Measurements from ENCODE around the gene PRADC1.

PRADC1 gene

DNA sequence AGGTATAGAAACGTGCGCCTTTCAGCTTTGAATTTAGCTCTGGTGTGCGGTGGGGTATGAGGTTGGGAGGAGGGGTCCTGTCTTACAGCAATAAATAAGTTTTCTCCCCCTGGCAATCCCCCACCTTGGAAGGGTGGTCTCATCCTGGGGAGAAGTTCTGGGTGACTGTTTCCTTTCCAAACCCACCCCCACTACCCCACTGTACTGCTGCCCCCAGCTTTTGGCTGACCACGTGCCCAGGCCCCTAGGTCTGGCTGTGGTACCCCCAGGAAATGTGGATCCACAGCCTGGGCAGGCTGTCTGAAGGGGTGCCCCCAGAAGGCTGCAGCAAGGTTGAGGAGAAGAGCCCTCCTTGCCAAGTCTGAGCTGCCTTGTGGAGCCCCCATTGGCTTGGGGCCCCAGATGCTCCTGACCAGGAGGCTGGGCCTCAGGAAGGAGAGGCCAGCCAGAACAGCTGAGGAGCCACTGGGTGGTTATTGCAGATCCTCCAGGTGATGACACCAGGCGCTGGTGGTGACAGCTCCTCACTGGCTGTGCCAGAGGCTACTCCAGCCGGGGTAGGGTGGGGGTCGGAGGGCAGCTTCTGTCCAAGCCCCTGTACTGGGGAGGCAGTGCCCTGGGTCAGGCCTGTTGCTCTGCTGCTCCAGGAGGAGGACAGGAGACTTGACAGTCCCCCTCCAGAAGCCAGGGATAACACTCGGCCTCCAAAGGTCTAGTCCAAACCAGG is 25.3 kb upstream of the PRADC1 start:
- DNase-seq, result no peak

DNA sequence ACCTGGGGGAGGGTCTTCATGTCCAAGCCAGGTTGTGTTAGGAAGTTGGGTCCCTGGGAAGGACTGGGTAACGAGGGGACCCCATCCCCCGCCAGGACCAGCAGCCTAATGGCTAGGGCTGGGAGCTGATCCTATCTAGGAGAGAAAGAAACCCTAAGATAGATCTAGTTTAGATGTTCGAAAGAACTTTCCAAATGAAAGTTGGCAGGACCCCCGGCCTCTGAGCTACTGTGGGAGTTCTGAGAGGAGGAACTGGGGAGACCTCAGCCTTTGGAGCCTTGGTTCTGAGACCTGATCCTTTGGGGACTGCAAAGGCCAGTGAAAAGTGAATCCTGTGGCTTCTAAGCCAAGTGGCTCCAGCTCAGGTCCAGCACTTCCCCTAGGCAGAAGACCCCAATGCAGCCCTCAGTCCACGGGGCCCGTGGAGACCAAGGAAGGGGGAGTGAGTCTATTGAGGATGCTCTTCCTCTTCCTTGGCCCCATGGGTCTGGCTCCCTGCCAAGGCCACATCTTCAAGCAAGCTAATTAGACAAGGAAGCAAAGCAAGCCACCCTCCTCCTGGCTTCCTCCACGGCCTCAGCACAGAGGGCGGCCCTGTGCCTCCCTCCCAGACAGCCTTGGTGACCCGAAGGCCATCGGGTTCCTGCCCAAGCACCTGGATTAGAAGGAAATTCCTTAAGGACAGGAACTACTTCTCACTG is 24.5 kb upstream of the PRADC1 start:
- peak in 1 of 2 donors; percentile 35 for DNase-seq

GRCh38 chr2:73257021-73257420 is 24.0 kb upstream of the PRADC1 start:
- DNase-seq, result no peak

DNA sequence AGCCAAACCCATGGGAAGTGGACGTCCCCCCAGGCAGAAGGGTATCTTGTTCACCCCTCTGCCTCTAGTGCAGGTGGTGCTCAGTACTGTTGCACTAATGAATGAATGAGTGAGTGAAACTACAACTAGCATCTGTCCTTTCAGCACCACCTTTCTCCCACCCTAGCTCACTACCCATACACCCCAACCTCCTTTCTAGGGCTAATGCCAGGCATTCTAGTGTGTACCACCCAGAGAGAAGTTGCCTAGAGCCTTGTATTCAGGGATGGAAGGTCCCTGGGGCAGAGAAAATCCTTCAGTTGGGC is 23.5 kb upstream of the PRADC1 start:
- no peak for DNase-seq

DNA sequence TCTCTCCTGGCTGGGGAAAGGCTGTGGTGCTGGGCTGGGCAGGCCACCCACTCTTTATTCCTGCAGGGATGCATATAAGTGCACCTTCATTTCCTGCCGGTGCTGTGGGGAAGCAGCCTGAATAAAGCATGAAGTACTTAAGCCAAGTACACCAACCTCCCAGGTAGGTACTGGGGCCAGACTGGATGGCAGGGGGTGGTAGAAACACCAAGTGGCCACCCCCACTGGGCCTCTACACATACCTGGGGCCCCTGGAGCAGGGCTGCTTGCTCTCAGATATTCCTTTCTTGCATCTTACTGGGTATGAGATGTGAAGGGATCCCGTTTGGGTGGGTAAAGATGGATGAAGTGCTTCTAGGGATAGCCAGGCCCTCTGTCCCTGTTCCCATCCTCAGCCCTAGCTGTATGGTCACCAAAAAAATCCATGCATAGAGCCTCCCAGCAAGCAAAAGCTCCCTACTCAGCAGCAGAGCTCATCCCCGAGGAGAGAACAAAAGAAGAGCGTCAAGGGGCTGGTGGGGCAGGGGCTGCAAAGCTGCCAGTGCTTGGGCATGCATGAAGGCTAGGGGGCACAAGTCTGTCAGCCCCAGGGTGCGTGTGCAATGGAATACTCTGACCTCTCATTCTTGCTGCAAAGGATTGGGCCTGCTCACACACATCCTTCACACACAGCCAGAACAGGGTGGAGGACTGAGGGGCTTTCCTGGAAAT is 23.0 kb upstream of the PRADC1 start:
- DNase-seq, result no peak

GRCh38 chr2:73255007-73255644 is 22.1 kb upstream of the PRADC1 start:
- no peak for DNase-seq

DNA sequence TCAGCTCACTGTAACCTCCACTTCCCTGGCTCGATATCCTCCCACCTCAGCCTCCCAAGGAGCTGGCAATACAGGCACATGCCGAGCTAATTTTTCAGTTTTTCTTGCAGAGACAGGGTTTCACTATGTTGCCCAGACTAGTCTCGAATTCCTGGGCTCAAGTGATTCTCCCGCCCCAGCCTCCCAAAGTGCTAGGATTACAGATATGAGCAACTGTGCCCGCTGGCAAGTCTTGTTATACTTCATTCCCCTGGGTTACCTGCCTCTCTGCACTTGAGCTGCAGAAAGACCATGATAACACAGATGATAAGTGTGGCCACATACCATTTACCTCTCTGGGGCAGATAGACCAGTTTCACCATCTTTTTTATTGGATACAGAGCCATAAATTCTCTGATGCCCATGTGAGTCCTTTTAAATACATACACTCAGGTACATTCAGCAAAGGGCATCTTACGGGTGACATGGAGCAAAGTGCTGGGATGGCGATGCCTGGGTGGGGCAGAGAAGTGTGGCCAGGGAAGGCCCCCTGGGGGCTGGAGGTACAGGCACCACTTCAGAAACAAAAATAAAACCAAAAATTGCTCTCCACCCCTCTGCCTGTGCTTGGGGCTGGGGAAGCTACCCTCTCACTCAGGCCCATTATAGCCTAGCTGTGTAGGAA is 21.4 kb upstream of the PRADC1 start:
- no peak for DNase-seq

DNA sequence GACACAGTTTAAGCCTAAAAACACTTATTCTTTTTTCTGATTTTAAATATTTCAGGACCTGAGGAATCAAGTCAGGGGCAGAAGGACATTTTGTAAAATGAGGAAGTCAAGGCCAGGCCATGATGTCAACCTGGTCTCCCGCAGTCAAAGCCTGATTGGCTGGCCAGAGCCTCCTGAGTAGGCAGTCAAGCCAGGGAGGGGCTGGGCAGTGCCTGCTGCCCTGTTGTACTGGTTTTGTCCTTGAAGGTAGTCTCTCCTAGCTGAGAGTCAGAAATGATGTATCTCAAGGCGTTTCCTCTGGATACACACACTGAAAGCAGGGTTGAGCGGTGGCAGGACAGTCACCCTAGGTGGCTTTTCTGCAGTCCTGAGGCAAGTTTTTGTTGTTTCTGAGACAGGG is 20.9 kb upstream of the PRADC1 start:
- DNase-seq, result peak in 1 of 2 donors; percentile 17

DNA sequence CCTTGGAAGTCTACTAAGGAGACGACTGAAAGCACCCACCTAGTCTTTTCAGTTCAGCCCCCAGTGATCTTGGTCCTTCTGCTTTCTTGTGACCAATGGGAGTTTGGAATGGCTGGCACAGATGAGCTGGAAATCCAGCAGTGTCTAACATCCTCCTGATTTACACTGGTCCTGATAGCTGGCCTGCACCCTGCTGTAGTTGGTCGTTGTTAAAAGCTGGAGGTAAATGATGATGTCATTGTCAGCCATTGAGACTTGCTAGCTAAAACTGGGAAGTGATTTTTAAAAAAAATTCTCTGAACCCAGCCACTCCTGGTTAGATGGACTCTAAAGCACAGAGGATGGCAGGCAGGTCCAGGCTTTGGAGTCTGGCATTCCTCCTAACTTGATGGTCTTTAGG is 20.4 kb upstream of the PRADC1 start:
- no peak for DNase-seq

DNA sequence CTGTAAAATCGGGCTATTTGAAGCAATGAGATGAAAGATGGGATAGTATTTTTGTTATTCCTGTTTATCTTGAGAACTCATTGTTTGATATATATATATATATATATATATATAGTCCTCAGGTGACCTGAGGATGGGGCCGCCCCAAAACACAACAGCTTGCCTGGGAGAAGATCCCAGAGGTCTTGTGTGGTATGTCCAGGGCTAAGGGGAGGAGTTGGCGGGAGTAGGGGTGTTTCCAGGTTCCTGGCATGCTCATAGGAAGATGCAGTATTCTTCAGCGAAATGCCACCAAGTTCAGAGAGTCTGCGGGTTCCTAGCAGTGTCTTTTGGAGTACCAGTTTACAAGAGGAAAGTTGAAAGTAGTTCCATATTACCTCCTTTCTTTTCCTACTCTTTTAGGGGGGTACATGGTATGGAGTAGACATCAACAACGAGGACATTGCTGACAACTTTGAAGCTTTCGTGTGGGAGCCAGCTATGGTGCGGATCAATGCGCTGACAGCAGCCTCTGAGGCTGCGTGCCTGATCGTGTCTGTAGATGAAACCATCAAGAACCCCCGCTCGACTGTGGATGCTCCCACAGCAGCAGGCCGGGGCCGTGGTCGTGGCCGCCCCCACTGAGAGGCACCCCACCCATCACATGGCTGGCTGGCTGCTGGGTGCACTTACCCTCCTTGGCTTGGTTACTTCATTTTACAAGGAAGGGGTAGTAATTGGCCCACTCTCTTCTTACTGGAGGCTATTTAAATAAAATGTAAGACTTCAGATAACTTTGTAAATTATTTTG is 19.4 kb upstream of the PRADC1 start:
- DNase-seq, result no peak

DNA sequence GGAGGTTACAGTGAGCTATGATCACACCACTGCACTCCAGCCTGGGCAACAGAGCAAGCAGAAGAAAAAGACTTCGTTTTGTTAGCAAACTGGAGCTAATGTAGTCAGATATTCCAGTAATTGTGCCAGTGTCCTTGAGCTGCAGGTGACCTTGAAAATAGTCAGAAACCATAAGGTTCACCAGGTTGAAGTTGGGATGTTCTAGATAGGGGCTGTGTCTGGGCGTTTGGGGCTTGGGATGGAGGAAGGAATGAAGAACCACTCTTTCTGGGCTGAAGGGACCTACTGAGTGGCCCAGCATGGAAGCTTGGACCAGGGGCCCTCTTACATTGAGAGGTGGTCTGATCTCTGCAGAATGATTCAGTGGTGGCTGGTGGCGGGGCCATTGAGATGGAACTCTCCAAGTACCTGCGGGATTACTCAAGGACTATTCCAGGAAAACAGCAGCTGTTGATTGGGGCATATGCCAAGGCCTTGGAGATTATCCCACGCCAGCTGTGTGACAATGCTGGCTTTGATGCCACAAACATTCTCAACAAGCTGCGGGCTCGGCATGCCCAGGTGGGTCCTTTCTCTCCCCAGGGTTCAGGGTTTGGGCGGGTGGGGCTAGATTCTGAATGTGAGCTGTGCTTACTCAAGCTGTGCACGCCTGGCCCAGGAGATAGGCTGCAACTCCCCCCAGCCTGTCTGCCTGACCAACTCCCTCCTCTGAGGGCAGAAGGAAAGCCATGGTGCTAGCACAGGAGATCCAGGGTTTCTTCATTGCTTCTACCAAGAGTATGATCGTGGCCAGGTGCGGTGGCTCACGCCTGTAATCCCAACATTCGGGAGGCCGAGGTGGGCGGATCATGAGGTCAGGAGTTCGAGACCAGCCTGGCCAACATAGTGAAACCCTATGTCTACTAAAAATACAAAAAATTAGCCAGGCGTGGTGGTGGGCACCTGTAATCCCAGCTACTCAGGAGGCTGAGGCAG is 18.1 kb upstream of the PRADC1 start:
- no peak for DNase-seq

DNA sequence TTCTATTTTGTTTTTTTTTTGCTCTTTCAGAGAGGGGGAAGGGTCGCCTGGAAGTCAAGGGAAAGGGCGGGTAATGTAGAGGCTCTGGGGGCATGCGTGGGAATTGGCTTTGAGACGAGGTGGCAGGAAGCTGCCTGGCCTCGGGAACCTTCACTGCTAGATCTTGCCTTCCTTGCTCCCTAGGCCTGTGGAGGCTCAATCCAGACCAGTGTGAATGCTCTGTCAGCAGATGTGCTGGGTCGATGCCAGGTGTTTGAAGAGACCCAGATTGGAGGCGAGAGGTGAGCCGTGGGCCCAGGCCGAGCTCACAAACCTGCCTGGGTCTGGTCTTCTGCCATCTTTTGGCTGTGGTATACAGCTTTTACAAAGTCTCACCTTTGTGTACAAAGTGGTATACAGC is 16.6 kb upstream of the PRADC1 start:
- DNase-seq, result no peak

- DNase-seq, result no peak
Measured at GRCh38 chr2:73246850-73247249, 13.8 kb upstream of the PRADC1 start.

GRCh38 chr2:73244580-73244979 is 11.5 kb upstream of the PRADC1 start:
- DNase-seq, result no peak

DNA sequence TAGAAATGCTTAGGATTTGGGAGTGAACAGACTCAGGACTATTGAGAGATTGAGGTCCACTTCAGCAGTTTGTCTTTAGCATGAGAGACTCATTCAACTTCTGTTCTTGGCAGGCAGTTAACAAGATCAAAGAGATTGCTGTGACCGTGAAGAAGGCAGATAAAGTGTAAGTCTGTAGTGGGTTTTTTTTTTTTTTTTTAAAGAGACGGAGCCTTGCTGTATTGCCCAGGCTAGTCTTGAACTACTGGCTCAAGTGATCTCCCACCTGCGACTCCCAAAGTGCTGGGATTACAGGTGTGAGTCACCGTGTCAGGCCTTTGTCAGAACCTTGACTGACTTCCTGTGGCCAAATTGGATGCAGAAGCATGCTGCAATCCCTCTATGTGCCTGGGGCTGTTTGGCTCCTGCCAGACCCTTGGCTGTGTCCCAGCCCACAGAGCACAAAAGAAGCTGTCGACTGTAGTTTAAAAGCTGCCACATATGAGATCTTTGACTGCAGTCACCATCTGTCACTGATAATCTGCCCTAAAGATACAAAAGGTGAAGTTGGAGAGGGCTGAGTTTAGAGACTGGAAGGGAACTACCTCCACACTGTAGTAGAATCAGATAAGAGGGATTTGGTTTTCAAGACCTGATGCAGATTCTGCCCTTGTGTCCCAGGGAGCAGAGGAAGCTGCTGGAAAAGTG is 11.0 kb upstream of the PRADC1 start:
- DNase-seq, result no peak

- no peak for DNase-seq
Measured at GRCh38 chr2:73239776-73240175, 6.7 kb upstream of the PRADC1 start.

GRCh38 chr2:73238976-73239375 is 5.9 kb upstream of the PRADC1 start:
- DNase-seq, result no peak

DNA sequence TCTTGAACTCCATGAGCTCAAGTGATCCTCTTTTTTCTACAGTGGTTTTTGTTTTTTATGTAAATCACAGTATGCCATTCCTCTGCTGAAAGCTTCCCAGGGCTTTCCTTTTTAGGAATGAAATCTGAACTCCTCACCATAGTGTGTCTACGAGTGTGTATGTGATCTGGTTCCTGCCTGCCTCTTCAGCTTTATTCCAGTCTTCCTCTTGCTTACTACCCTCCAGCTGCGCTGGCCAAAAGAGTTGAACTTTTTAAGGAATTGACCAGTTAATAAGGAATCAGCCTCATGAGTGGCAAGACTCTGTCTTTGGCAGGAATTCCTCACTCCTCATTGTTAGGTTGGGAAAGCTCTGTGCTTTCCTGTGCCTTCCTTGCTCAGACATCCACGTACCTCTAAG is 5.1 kb upstream of the PRADC1 start:
- no peak for DNase-seq

- DNase-seq, result no peak
Measured at GRCh38 chr2:73237168-73237567, 4.1 kb upstream of the PRADC1 start.

DNA sequence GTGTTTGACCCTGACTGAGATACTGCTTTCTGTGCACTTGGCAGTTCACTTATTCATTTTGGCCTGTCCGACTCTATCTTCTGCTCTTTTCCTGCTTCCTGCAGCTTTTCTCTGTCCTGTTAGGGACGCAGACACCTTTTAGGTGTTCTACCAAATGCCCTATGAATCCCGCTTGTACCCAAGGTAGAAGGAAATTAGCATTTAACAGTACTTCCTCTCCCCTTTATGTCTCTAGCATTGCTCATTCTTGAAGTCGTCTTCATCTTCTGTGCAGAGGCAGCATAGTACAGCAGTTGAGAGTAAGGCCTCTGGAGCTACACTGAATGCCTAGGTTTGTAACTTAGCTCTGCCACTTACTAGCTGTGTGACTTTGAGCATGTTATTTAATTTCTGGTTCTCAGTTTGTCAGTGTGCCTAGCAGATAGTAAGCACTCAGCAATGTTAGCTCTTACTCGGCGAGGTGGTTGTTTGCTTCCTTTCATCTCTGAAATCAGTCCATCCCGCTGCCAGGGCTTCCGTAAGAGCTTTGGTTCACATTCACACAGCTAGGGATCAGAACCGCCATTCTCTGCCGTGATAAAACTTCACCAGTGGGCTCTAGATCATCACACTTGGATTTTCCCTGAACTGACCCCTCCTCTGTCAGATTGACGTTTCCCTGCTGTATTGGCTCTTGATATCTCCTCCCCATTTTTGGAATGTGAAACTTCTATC is 2.4 kb upstream of the PRADC1 start:
- peak in 1 of 2 donors; percentile 19 for DNase-seq
